ENCODE data around the gene LRRC8B. TPM values are rescaled to one million over a fixed set of nuclear protein-coding genes. Genes with fewer than 3 reads are reported as not detected.

Gene LRRC8B
- total and polyA plus RNA-seq, 2 of the 13 experiments (the other 11 are each of a cell fraction or from before 2014, with no cell fraction given), result 4.9 to 7.6 TPM

DNA sequence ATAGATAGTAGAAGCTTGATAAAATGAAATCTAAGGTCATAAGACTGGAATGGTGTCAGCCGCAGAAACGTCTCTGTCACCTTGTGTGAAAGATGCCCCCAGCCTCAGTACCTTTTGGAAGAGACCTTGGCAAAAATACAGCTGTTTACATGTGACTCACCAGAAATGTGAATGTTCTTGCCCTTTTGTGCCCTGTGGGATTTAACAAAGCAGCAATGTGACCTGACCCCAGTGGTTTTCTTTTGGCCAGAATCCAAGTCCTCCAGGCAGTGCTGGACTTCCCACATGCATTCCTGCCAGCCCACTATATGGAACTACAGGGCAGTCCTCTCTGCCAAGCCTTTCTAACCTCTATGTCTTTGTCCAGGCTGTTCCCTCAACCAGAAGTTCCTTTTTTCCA, 81.1 kb downstream of the LRRC8B start (continued):
- TF ChIP-seq ZNF281 (CRISPR knock-in tag; IDR thresholded peaks at IDR 0.05; ENCODE audit: borderline replicate concordance) (no peak), CC2D1A (CRISPR knock-in tag; IDR thresholded peaks at IDR 0.05) (no peak), GFI1 (CRISPR knock-in tag; IDR thresholded peaks at IDR 0.05; ENCODE audit: borderline replicate concordance) (no peak), CTCF (CRISPR knock-in tag; IDR thresholded peaks at IDR 0.05) (no peak), FOXP4 (CRISPR knock-in tag; IDR thresholded peaks at IDR 0.05) (no peak), ZBTB7A (CRISPR knock-in tag; IDR thresholded peaks at IDR 0.05) (no peak), ZBTB1 (CRISPR knock-in tag; IDR thresholded peaks at IDR 0.05; ENCODE audit: borderline replicate concordance) (no peak), ZSCAN22 (CRISPR knock-in tag; IDR thresholded peaks at IDR 0.05) (no peak), SRF (IDR thresholded peaks at IDR 0.05; ENCODE audit: low read depth, low read length) (no peak), ZNF354B (CRISPR knock-in tag; IDR thresholded peaks at IDR 0.05) (no peak), NCOA5 (CRISPR knock-in tag; IDR thresholded peaks at IDR 0.05) (no peak), KLF11 (CRISPR knock-in tag; IDR thresholded peaks at IDR 0.05) (no peak), PRDM4 (CRISPR knock-in tag; IDR thresholded peaks at IDR 0.05; ENCODE audit: borderline replicate concordance) (no peak)
- TF ChIP-seq, protein P1, sequence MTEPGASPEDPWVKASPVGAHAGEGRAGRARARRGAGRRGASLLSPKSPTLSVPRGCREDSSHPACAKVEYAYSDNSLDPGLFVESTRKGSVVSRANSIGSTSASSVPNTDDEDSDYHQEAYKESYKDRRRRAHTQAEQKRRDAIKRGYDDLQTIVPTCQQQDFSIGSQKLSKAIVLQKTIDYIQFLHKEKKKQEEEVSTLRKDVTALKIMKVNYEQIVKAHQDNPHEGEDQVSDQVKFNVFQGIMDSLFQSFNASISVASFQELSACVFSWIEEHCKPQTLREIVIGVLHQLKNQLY (CRISPR knock-in tag; IDR thresholded peaks at IDR 0.05), result no peak
- TF ChIP-seq, protein P2, sequence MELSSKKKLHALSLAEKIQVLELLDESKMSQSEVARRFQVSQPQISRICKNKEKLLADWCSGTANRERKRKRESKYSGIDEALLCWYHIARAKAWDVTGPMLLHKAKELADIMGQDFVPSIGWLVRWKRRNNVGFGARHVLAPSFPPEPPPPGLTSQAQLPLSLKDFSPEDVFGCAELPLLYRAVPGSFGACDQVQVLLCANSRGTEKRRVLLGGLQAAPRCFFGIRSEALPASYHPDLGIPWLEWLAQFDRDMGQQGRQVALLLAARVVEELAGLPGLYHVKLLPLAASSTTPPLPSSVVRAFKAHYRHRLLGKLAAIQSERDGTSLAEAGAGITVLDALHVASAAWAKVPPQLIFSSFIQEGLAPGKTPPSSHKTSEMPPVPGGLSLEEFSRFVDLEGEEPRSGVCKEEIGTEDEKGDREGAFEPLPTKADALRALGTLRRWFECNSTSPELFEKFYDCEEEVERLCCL (CRISPR knock-in tag; IDR thresholded peaks at IDR 0.05; ENCODE audit: borderline replicate concordance), result no peak
- TF ChIP-seq, protein P3, sequence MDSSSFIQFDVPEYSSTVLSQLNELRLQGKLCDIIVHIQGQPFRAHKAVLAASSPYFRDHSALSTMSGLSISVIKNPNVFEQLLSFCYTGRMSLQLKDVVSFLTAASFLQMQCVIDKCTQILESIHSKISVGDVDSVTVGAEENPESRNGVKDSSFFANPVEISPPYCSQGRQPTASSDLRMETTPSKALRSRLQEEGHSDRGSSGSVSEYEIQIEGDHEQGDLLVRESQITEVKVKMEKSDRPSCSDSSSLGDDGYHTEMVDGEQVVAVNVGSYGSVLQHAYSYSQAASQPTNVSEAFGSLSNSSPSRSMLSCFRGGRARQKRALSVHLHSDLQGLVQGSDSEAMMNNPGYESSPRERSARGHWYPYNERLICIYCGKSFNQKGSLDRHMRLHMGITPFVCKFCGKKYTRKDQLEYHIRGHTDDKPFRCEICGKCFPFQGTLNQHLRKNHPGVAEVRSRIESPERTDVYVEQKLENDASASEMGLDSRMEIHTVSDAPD (CRISPR knock-in tag; IDR thresholded peaks at IDR 0.05), result no peak
